Mucosa of descending colon (tissue), 3 donors: ENCODE data around the gene GSDMA. TPM values are rescaled to one million over a fixed set of nuclear protein-coding genes. Genes with fewer than 3 reads are reported as not detected.

ENCODE experiments used
- ATAC-seq: fragments of 200-7000 bp; cut with Tn5 transposase; one replicate; pipeline ENCODE4 v1.9.1; 2020; ENCODE audit warnings: mild to moderate bottlenecking, moderate library complexity
- DNase-seq, 3 donors: peaks; one replicate each; pipeline ENCODE4 v3.0.0-alpha.2; 2020
- H3K36me3 ChIP-seq: fragments of 200-600 bp; one replicate; pipeline ENCODE4 v1.8.0; 2021; ENCODE audit warnings: low read depth, mild to moderate bottlenecking
- H3K4me1 ChIP-seq: fragments of 200-600 bp; one replicate; pipeline ENCODE4 v1.8.0; 2021; ENCODE audit warnings: low read depth, mild to moderate bottlenecking
- H3K4me3 ChIP-seq: fragments of 200-600 bp; one replicate; pipeline ENCODE4 v1.8.0; 2021; ENCODE audit warnings: mild to moderate bottlenecking
- H3K9me3 ChIP-seq: fragments of 200-600 bp; one replicate; pipeline ENCODE4 v1.8.0; 2021; ENCODE audit warnings: mild to moderate bottlenecking
- CTCF ChIP-seq: fragments of 200-600 bp; IDR thresholded peaks from one replicate; pipeline ENCODE4 v1.8.0; 2022; ENCODE audit warnings: antibody characterized with exemption, mild to moderate bottlenecking
- intact Hi-C, 2 donors: fragments of 100-400 bp; cut with DNase I in 1 of 2; cut with micrococcal nuclease in 1 of 2; formaldehyde crosslinking; loops; one replicate each; pipeline versions ENCODE4 v1.11.0 to v1.11.1; 2022; cut with DNase I, micrococcal nuclease
- total RNA-seq, 3 donors: library from RNA; stranded (reverse); fragmentation: NEBNext Ultra II Directional in 2 of 3; extraction: Animal tissue kit (Norgen Biotek cat#: 25700) in 2 of 3; gene quantifications; one replicate each; pipeline versions ENCODE4 v1.2.1 to v1.2.4, GENCODE V29; 2021 to 2023
- donor health status: DM: no; HTN: no; CAD: no; lungs with moderate emphysema.
- donor health status: DM: no; HTN: no; CAD: no.
- donor health status: DM: no; HTN: yes; CAD: no.

Gene GSDMA
- total RNA-seq, 3 donors from 2014 or later = 0.22 to 0.54 (median 0.26) TPM

- no peak for ATAC-seq
- Histone ChIP-seq H3K9me3 (no peaks in the 10 kb centered on the region), H3K4me1 (peaks cover 7% of the 10 kb centered on the region), H3K36me3 (no peaks in the 10 kb centered on the region), H3K4me3 (no peak overlapping the region)
- no peak for TF ChIP-seq CTCF
- intact Hi-C loops = no loop called here
- DNase-seq = no peak
These were observed 6.6 kb downstream of the GSDMA start for GRCh38 chr17:39969375-39969774.

GRCh38 chr17:39970157-39970692 is 7.4 kb downstream of the GSDMA start:
- Histone ChIP-seq H3K36me3 (no peaks in the 10 kb centered on the region), H3K9me3 (no peaks in the 10 kb centered on the region), H3K4me1 (peaks cover 7% of the 10 kb centered on the region), H3K4me3 (no peak overlapping the region)
- peak; percentile 94 for ATAC-seq
- intact Hi-C loops = no loop called here
- DNase-seq = peak in 1 of 3 donors; percentile 48
- no peak for TF ChIP-seq CTCF

GRCh38 chr17:39971076-39971603 is 8.3 kb downstream of the GSDMA start:
- TF ChIP-seq CTCF = no peak
- Histone ChIP-seq H3K9me3 (no peaks in the 10 kb centered on the region), H3K36me3 (no peaks in the 10 kb centered on the region), H3K4me1 (peaks cover 7% of the 10 kb centered on the region), H3K4me3 (no peak overlapping the region)
- intact Hi-C loops = no loop called here
- DNase-seq (no peak), ATAC-seq (no peak)

GRCh38 chr17:39972271-39972670 is 9.5 kb downstream of the GSDMA start:
- intact Hi-C loops = no loop called here
- TF ChIP-seq CTCF = no peak
- no peaks in the 10 kb centered on the region for H3K9me3 ChIP-seq
- no peaks in the 10 kb centered on the region for H3K36me3 ChIP-seq
- H3K4me3 ChIP-seq = no peak overlapping the region
- DNase-seq (no peak), ATAC-seq (no peak)
- H3K4me1 ChIP-seq = peaks cover 7% of the 10 kb centered on the region

GRCh38 chr17:39973496-39973895 is 10.7 kb downstream of the GSDMA start:
- ATAC-seq (no peak), DNase-seq (no peak)
- no peak for TF ChIP-seq CTCF
- no peaks in the 10 kb centered on the region for H3K9me3 ChIP-seq
- no peak overlapping the region for H3K4me3 ChIP-seq
- peaks cover 7% of the 10 kb centered on the region for H3K4me1 ChIP-seq
- intact Hi-C loops = no loop called here
- no peaks in the 10 kb centered on the region for H3K36me3 ChIP-seq

- Histone ChIP-seq H3K9me3 (no peaks in the 10 kb centered on the region), H3K4me3 (no peak overlapping the region), H3K4me1 (peaks cover 7% of the 10 kb centered on the region), H3K36me3 (no peaks in the 10 kb centered on the region)
- intact Hi-C loops = no loop called here
- no peak for DNase-seq
- no peak for TF ChIP-seq CTCF
- ATAC-seq = no peak
These were observed 11.6 kb downstream of the GSDMA start for GRCh38 chr17:39974433-39974832.
